Activated T-cell treated with anti-CD3 and anti-CD28 coated beads for 4 hours (primary cell): Measurements from ENCODE around the gene ANKRD18B.
"Not testable (repeated sequence)": the region's sequence is repeated elsewhere in the genome, so short reads cannot be mapped to it uniquely, and the experiment has no call there.

Experiments used
- DNase-seq: peaks from one replicate; pipeline ENCODE4 v3.0.0-alpha.2; 2020

Gene ANKRD18B

DNA sequence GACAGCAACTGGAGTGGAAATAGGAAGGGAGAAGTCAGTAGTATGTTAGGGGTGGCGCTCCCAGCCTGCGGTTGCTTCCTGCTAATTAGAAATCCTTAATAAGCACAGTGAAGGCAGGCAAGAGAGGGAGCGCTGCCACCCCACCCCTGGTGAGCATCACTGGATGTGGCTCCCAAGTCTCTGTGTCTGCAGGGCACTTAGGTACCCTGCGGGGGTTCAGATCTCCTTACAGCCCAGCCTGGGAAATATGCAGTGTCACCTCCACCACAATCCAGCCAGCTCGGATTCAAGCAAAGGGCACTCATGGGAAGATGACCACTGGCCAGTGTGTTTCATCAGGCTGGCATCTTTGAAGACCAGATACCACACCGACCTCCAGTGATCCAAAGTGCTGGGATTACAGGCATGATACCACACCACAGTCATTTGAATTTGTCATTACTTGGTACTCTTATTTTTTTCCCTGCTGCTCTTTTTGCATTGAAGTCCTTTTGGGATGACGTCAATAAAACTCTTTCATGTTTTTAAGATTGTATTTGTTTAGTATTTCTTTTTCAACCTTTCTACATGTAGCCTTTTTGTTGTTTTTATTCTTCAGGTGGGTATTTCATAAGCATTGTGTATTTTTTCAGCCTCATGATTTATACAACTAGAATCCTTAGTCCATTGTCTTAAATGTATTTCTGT, 90.1 kb downstream of the ANKRD18B start:
- DNase-seq = no peak

DNA sequence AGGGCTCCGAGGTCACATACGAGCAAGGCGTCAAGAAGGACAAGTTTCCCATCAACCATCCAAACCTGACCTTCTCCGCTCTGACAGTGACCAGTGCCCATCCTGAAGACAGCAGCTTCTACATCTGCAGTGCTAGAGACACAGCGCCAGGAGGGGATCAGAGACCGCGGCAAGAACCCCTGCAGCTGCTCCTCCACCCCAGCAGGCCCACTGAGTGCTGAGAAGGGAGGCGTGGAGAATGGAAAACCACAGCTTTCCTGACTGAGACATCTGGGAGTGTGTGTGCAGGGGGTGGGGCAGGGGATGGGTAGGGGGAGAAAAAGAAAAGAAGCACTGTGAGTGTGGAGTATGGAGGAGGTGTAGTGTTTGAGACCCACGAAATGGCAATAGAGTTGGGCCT, 94.3 kb downstream of the ANKRD18B start:
- not testable (repeated sequence) for DNase-seq

DNA sequence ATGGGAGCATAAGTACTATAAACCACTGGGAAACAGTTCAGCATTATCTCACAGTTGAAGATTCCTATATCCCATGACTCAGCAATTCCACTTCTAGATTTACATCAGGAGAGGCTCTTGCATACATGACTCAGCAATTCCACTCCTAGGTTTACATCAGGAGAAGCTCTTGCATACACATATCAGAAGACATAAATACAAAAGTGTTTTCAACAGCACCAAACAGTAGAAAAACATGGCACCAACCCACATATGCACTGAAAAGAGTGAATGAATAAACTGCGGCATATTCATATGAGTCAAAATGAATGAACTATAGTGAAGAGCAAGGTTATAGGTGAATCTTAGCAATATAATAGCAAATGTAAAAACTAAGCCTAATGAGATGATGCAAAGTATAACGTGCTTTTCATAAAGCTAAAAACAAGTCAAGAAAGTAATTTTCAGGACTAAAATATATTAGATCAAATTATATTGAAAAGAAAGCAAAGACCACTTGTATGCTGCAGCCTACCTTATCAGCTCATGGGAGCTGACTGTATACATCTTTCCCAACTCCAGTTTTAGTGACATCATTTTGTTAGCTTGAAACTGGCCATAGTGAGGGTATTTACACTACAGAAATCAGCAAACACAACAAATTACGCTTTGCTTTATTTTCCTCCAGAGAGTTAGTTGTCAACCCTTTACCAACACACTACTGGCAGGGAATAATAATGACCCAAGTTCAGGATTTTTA, 95.8 kb downstream of the ANKRD18B start:
- no peak for DNase-seq

DNA sequence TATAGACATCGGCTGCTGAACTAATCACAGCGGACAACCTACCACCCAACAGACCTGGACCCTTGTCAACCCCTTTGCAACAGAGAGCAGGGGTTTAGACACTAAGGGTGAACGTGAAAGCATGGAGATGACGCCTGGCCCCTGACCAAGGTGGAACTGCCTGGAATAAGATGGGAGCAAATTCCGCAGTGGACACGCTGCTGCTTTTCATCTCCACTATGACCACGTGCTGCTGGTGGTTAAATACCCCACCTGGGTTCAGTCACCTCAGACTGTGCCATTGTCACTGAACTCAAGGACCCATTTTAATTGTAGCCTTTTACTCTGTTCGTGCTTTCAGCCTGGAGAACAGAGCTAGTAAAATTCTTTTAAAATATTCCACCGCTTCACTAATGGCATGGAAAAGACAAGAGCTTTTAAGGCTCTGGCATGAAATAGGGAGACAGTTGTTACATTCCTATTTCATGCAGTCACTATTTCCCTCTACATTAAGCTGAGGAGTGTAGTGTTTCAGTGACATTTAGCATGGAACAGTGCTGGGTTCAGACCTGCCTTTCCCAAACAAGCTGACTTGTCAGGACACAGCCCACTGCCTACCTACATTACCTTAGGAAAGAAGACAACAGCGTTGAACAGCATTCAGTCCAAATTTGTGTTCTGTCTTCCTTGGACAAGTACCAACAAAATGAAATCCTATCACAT, 96.8 kb downstream of the ANKRD18B start:
- no peak for DNase-seq
